IMR-90 (cell line): ENCODE results near the gene GUCY2D. TPM values are rescaled to one million over a fixed set of nuclear protein-coding genes. Genes with fewer than 3 reads are reported as not detected.
A peak's percentile ranks its signal among the peaks of the same experiment; 100 is the strongest.

Source experiments
- ATAC-seq: fragments of 200-7000 bp; cut with Tn5 transposase; 2 replicates; pipeline ENCODE4 v1.9.1; 2020; ENCODE audit warnings: low read depth, mild to moderate bottlenecking, moderate library complexity
- BruUV-seq: library from RNA; stranded (reverse); fragments of 400-500 nt; replicated peaks from 2 replicates; lab custom pipeline; 2021; lab: Mats Ljungman, UMichigan
- CTCF ChIA-PET: fragments of 300-600 bp; formaldehyde crosslinking; extraction: SDS; loops from one replicate; lab custom pipeline; 2021; ENCODE audit warnings: antibody characterized with exemption; lab: Yijun Ruan, JAX
- POLR2A ChIA-PET: fragments of 300-600 bp; sonication (Branson Sonifier 250); formaldehyde crosslinking; loops from one replicate; lab custom pipeline; 2022; ENCODE audit warnings: antibody characterized with exemption; ENCODE audit not compliant: unreplicated experiment; lab: Charles Lee
- DNase-seq: peaks from one replicate; pipeline ENCODE4 v3.0.0; 2013
- H2AFZ ChIP-seq: replicated peaks from 2 replicates; pipeline ENCODE3; 2013; ENCODE audit warnings: low read length, mild to moderate bottlenecking; ENCODE audit not compliant: poor library complexity
- H2AK5ac ChIP-seq: 2 replicates; pipeline ENCODE4 v1.6.1; 2013; ENCODE audit warnings: low read depth, low read length, inconsistent platforms
- H2AK9ac ChIP-seq: replicated peaks from 2 replicates; pipeline ENCODE3; 2013; ENCODE audit warnings: mild to moderate bottlenecking, low read depth, low read length, moderate library complexity; ENCODE audit not compliant: poor library complexity
- H2BK120ac ChIP-seq: 2 replicates; pipeline ENCODE4 v1.6.1; 2013; ENCODE audit warnings: low read depth, low read length, inconsistent platforms
- H2BK15ac ChIP-seq: 3 replicates; pipeline ENCODE4 v1.6.1; 2013; ENCODE audit warnings: low read depth, low read length, inconsistent platforms
- H2BK20ac ChIP-seq: 2 replicates; pipeline ENCODE4 v1.6.1; 2013; ENCODE audit warnings: low read depth, mild to moderate bottlenecking, inconsistent platforms, low read length, moderate library complexity
- H2BK5ac ChIP-seq: 2 replicates; pipeline ENCODE4 v1.6.1; 2013; ENCODE audit warnings: mild to moderate bottlenecking, low read depth, low read length, inconsistent platforms; ENCODE audit not compliant: poor library complexity, severe bottlenecking
- H3K14ac ChIP-seq: replicated peaks from 2 replicates; pipeline ENCODE4 v1.6.1; 2013; ENCODE audit warnings: low read depth, low read length, inconsistent platforms
- H3K18ac ChIP-seq: 2 replicates; pipeline ENCODE4 v1.6.1; 2013; ENCODE audit warnings: low read depth, low read length, control low read depth
- H3K23ac ChIP-seq: 2 replicates; pipeline ENCODE4 v1.6.1; 2013; ENCODE audit warnings: low read depth, low read length, inconsistent platforms
- H3K27ac ChIP-seq: 2 replicates; pipeline ENCODE4 v1.5.1; 2013; ENCODE audit warnings: mild to moderate bottlenecking, control low read depth, low read length; ENCODE audit not compliant: insufficient read depth
- H3K27me3 ChIP-seq: 2 replicates; pipeline ENCODE4 v1.6.1; 2013; ENCODE audit warnings: low read length; ENCODE audit not compliant: control insufficient read depth, insufficient read depth
- H3K36me3 ChIP-seq: 2 replicates; pipeline ENCODE4 v1.6.1; 2013; ENCODE audit warnings: low read length, mixed read lengths; ENCODE audit not compliant: control insufficient read depth, insufficient read depth
- H3K4ac ChIP-seq: 2 replicates; pipeline ENCODE4 v1.6.1; 2013; ENCODE audit warnings: low read depth, low read length, inconsistent platforms
- H3K4me1 ChIP-seq: 2 replicates; pipeline ENCODE4 v1.6.1; 2013; ENCODE audit warnings: low read length, mixed read lengths; ENCODE audit not compliant: control insufficient read depth, insufficient read depth
- H3K4me2 ChIP-seq: 2 replicates; pipeline ENCODE4 v1.6.1; 2013; ENCODE audit warnings: low read depth, mild to moderate bottlenecking, control low read depth, low read length, moderate library complexity
- H3K4me3 ChIP-seq: 2 replicates; pipeline ENCODE4 v1.5.1; 2013; ENCODE audit warnings: low read depth, mild to moderate bottlenecking, control low read depth, low read length, moderate library complexity; ENCODE audit not compliant: insufficient read depth
- H3K56ac ChIP-seq: 2 replicates; pipeline ENCODE4 v1.6.1; 2013; ENCODE audit warnings: low read length, inconsistent platforms; ENCODE audit not compliant: insufficient read depth; ENCODE audit errors: extremely low read depth
- H3K79me1 ChIP-seq, 2 experiments: 2 replicates each; pipeline ENCODE4 v1.6.1; 2013; ENCODE audit warnings: low read length in 2 of 2, inconsistent platforms in 1 of 2, low read depth in 1 of 2
- H3K9ac ChIP-seq: 2 replicates; pipeline ENCODE4 v1.6.1; 2013; ENCODE audit warnings: low read depth, low read length, control low read depth
- H3K9me1 ChIP-seq: 2 replicates; pipeline ENCODE4 v1.6.1; 2013; ENCODE audit warnings: low read length, inconsistent platforms; ENCODE audit not compliant: insufficient read depth
- H3K9me3 ChIP-seq: 2 replicates; pipeline ENCODE4 v1.6.1; 2013; ENCODE audit warnings: low read length; ENCODE audit not compliant: control insufficient read depth, insufficient read depth
- H4K20me1 ChIP-seq: 2 replicates; pipeline ENCODE4 v1.6.1; 2013; ENCODE audit warnings: low read length, inconsistent platforms; ENCODE audit not compliant: insufficient read depth
- H4K5ac ChIP-seq: 2 replicates; pipeline ENCODE4 v1.6.1; 2013; ENCODE audit warnings: mild to moderate bottlenecking, low read depth, low read length, control low read depth
- H4K8ac ChIP-seq, 2 experiments: 2 replicates each; pipeline ENCODE4 v1.6.1; 2013; ENCODE audit warnings: low read depth in 2 of 2, low read length in 2 of 2, control low read depth in 1 of 2, inconsistent platforms in 1 of 2
- H4K91ac ChIP-seq: 2 replicates; pipeline ENCODE4 v1.6.1; 2013; ENCODE audit warnings: low read depth, low read length, inconsistent platforms; ENCODE audit not compliant: insufficient read depth
- BHLHE40 ChIP-seq: fragments of 150-350 bp; IDR thresholded peaks from 2 replicates; pipeline ENCODE4 v1.6.1; 2016; ENCODE audit warnings: mild to moderate bottlenecking, low read depth, low read length
- CEBPB ChIP-seq: IDR thresholded peaks from 2 replicates; pipeline ENCODE4 v1.6.1; 2012; ENCODE audit warnings: low read depth, low read length, improper control_type of control experiment
- CHD1 ChIP-seq: IDR thresholded peaks from 2 replicates; pipeline ENCODE4 v1.6.1; 2012; ENCODE audit warnings: low read depth, low read length, improper control_type of control experiment
- CTCF ChIP-seq: conservative IDR thresholded peaks from 2 replicates; pipeline ENCODE4 v1.5.1; 2012; ENCODE audit warnings: mild to moderate bottlenecking, low read depth, low read length, improper control_type of control experiment
- ELK1 ChIP-seq: fragments of 150-350 bp; IDR thresholded peaks from 2 replicates; pipeline ENCODE4 v1.6.1; 2016; ENCODE audit warnings: low read depth, mild to moderate bottlenecking, low read length, moderate library complexity, borderline replicate concordance
- FOS ChIP-seq: fragments of 150-350 bp; IDR thresholded peaks from 2 replicates; pipeline ENCODE4 v1.6.1; 2016; ENCODE audit warnings: low read depth, low read length
- MAFK ChIP-seq: IDR thresholded peaks from 2 replicates; pipeline ENCODE4 v1.6.1; 2012; ENCODE audit warnings: low read depth, low read length, improper control_type of control experiment
- MAZ ChIP-seq: IDR thresholded peaks from 2 replicates; pipeline ENCODE4 v1.6.1; 2012; ENCODE audit warnings: low read depth, mild to moderate bottlenecking, low read length, improper control_type of control experiment, moderate library complexity, borderline replicate concordance
- MXI1 ChIP-seq: IDR thresholded peaks from 2 replicates; pipeline ENCODE4 v1.6.1; 2012; ENCODE audit warnings: low read depth, mild to moderate bottlenecking, low read length, moderate library complexity, borderline replicate concordance
- NFE2L2 ChIP-seq: fragments of 150-350 bp; IDR thresholded peaks from 2 replicates; pipeline ENCODE4 v1.6.1; 2016; ENCODE audit warnings: low read depth, mild to moderate bottlenecking, low read length
- POLR2A ChIP-seq: IDR thresholded peaks from 2 replicates; pipeline ENCODE4 v1.6.1; 2012; ENCODE audit warnings: mild to moderate bottlenecking, low read depth, low read length
- RAD21 ChIP-seq: IDR thresholded peaks from 2 replicates; pipeline ENCODE4 v1.6.1; 2012; ENCODE audit warnings: low read length, improper control_type of control experiment
- RCOR1 ChIP-seq: IDR thresholded peaks from 2 replicates; pipeline ENCODE4 v1.6.1; 2012; ENCODE audit warnings: mild to moderate bottlenecking, low read length, improper control_type of control experiment; ENCODE audit not compliant: insufficient replicate concordance
- RFX5 ChIP-seq: IDR thresholded peaks from 2 replicates; pipeline ENCODE4 v1.8.0; 2012; ENCODE audit warnings: low read depth, mild to moderate bottlenecking, low read length, moderate library complexity
- SMC3 ChIP-seq: fragments of 150-350 bp; IDR thresholded peaks from 2 replicates; pipeline ENCODE4 v1.6.1; 2016; ENCODE audit warnings: low read depth, mild to moderate bottlenecking, antibody characterized with exemption, low read length, moderate library complexity
- USF2 ChIP-seq: fragments of 150-350 bp; IDR thresholded peaks from 2 replicates; pipeline ENCODE4 v1.6.1; 2017; ENCODE audit warnings: mild to moderate bottlenecking, antibody characterized with exemption, low read length, low read depth
- WGBS, 2 experiments: methylation state at CpG; one replicate each; pipeline versions ENCODE4 v1.1.5 to v1.1.7; 2013; ENCODE audit warnings: missing lambda C conversion rate in 2 of 2; ENCODE audit not compliant: insufficient read length in 1 of 2; ENCODE audit errors: extremely low coverage in 2 of 2; 5-methylcytosine and 5-hydroxymethylcytosine counted together
- dilution Hi-C: fragments of 300-500 bp; cut with HindIII; formaldehyde crosslinking; loops from one replicate; pipeline ENCODE4 v1.14.3; 2018; ENCODE audit warnings: low sequenced_read_pairs; ENCODE audit not compliant: unreplicated experiment
- in situ Hi-C: fragments of 300-500 bp; cut with MboI; formaldehyde crosslinking; loops from 3 replicates; pipeline ENCODE4 v1.14.3; 2019; ENCODE audit warnings: low sequenced_read_pairs, inconsistent platforms, mixed read lengths
- intact Hi-C: fragments of 100-400 bp; cut with micrococcal nuclease; formaldehyde crosslinking; loops from 2 replicates; pipeline ENCODE4 v1.10.0; 2022
- polyA plus RNA-seq, 3 experiments: library from polyadenylated mRNA; depleted of rRNA; stranded (reverse); fragments of >200 nt; gene quantifications; 2 replicates each; pipeline ENCODE4 v1.2.3, GENCODE V29; 2012; ENCODE audit warnings: low replicate concordance in 1 of 3
- total RNA-seq: library from RNA; depleted of rRNA; stranded (reverse); fragments of >200 nt; gene quantifications from 2 replicates; pipeline ENCODE4 v1.2.3, GENCODE V29; 2012

The GUCY2D gene
- total and polyA plus RNA-seq, 2 of the 4 experiments (the other 2 are of a cell fraction) = 0.03 TPM; not detected in 1

GRCh38 chr17:8057691-8058114 is 55.3 kb downstream of the GUCY2D start:
- dilution Hi-C loops = no loop called here
- Histone ChIP-seq H3K4me1 (peaks cover 2% of the 10 kb centered on the region; the same call in 1 of the 2 replicates), H3K9me1 (no peaks in the 10 kb centered on the region), H2AK5ac (no peak overlapping the region), H3K23ac (no peak overlapping the region), H3K27ac (no peak overlapping the region), H3K27me3 (peaks cover 47% of the 10 kb centered on the region), H2BK20ac (no peak overlapping the region), H3K9me3 (no peaks in the 10 kb centered on the region), H2BK5ac (no peak overlapping the region), H3K18ac (no peak overlapping the region), H3K9ac (no peak overlapping the region), H4K8ac (no peak overlapping the region), H2AK9ac (no peak overlapping the region), H3K4ac (no peak overlapping the region), H2BK120ac (no peak overlapping the region), H3K56ac (no peak overlapping the region), H2AFZ (peak overlapping the region; percentile 17), H4K20me1 (no peaks in the 10 kb centered on the region), H4K91ac (no peak overlapping the region), H4K5ac (no peak overlapping the region), H2BK15ac (no peak overlapping the region), H3K36me3 (no peaks in the 10 kb centered on the region), H3K14ac (no peak overlapping the region), H3K4me2 (no peak overlapping the region; the same call in 1 of the 2 replicates), H3K79me1 (no peaks in the 10 kb centered on the region), H3K4me3 (no peak overlapping the region)
- 0% methylated on average over 11 of the region's 14 CpGs; no CpG with 5 or more reads in 1 of the 2 experiments for WGBS, 2 experiments
- TF ChIP-seq ELK1 = no peak
- TF ChIP-seq CTCF = peak; percentile 86
- TF ChIP-seq NFE2L2 = no peak
- TF ChIP-seq SMC3 = peak; percentile 78
- TF ChIP-seq FOS = no peak
- no peak for TF ChIP-seq USF2
- no peak for TF ChIP-seq MAZ
- no peak for TF ChIP-seq RCOR1
- 0 out of 2 replicates have a peak, but pooled peaks have one; percentile 36 for TF ChIP-seq POLR2A
- TF ChIP-seq RFX5 = no peak
- peak; percentile 44; the same call in 1 of the 2 replicates for TF ChIP-seq CEBPB
- TF ChIP-seq BHLHE40 = no peak
- no peak for TF ChIP-seq MAFK
- TF ChIP-seq MXI1 = peak; percentile 78; the same call in 1 of the 2 replicates
- peak; percentile 86 for TF ChIP-seq RAD21
- TF ChIP-seq CHD1 = no peak
- DNase-seq (peak; percentile 75), ATAC-seq (peak; percentile 94)
- ChIA-PET POLR2A (interaction anchor here (0.6 kb wide), 1 partner anchor 526 kb away, joined by 4 read pairs; no protein-coding TSS in a partner anchor), CTCF (interaction anchor here (0.5 to 2.8 kb wide), 7 partner anchors 10 to 245 kb away, joined by 3 to 15 read pairs (median 4); no protein-coding TSS in a partner anchor)
- no TSS peak for BruUV-seq
- intact Hi-C loops = loop anchor here (1.0 to 5.0 kb wide), 5 partner anchors 68 to 314 kb away; partner anchors contain the start of genes CNTROB and TRAPPC1
- in situ Hi-C loops = no loop called here
